Gastroesophageal sphincter (tissue), 3 donors: ENCODE results near the gene TSPAN5.

Experiments used
- EP300 ChIP-seq: sonication (generic); formaldehyde crosslinking; IDR thresholded peaks from one replicate; pipeline ENCODE4 v1.6.1; 2017; ENCODE audit warnings: antibody characterized with exemption, mild to moderate bottlenecking
- POLR2A ChIP-seq, 2 donors: fragments of 450-650 bp; IDR thresholded peaks; one replicate each; pipeline ENCODE4 v1.6.1; 2017; ENCODE audit warnings: antibody characterized with exemption in 2 of 2, mild to moderate bottlenecking in 2 of 2, moderate library complexity in 1 of 2
- POLR2AphosphoS5 ChIP-seq: sonication (generic); formaldehyde crosslinking; IDR thresholded peaks from one replicate; pipeline ENCODE4 v1.6.1; 2017; ENCODE audit warnings: antibody characterized with exemption
- TF ChIP-seq, protein P1 (sequence below), 4 experiments: fragments of 200-600 bp in 2 of 4; fragments of 450-650 bp in 2 of 4; sonication (generic) in 1 of 4; IDR thresholded peaks; one replicate each; pipeline ENCODE4 v1.5.1; 2017 to 2019; ENCODE audit warnings: antibody characterized with exemption in 4 of 4, mild to moderate bottlenecking in 2 of 4, moderate library complexity in 2 of 4

- TF ChIP-seq EP300 (no peak), POLR2A (IDR thresholded peaks at IDR 0.05) (no peak), POLR2AphosphoS5 (no peak)
- TF ChIP-seq, protein P1, sequence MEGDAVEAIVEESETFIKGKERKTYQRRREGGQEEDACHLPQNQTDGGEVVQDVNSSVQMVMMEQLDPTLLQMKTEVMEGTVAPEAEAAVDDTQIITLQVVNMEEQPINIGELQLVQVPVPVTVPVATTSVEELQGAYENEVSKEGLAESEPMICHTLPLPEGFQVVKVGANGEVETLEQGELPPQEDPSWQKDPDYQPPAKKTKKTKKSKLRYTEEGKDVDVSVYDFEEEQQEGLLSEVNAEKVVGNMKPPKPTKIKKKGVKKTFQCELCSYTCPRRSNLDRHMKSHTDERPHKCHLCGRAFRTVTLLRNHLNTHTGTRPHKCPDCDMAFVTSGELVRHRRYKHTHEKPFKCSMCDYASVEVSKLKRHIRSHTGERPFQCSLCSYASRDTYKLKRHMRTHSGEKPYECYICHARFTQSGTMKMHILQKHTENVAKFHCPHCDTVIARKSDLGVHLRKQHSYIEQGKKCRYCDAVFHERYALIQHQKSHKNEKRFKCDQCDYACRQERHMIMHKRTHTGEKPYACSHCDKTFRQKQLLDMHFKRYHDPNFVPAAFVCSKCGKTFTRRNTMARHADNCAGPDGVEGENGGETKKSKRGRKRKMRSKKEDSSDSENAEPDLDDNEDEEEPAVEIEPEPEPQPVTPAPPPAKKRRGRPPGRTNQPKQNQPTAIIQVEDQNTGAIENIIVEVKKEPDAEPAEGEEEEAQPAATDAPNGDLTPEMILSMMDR (IDR thresholded peaks at IDR 0.05) = no peak
These were observed 151.1 kb downstream of the TSPAN5 start for GRCh38 chr4:98507299-98507698.
